Measurements from ENCODE around the gene SPRY4.

DNA sequence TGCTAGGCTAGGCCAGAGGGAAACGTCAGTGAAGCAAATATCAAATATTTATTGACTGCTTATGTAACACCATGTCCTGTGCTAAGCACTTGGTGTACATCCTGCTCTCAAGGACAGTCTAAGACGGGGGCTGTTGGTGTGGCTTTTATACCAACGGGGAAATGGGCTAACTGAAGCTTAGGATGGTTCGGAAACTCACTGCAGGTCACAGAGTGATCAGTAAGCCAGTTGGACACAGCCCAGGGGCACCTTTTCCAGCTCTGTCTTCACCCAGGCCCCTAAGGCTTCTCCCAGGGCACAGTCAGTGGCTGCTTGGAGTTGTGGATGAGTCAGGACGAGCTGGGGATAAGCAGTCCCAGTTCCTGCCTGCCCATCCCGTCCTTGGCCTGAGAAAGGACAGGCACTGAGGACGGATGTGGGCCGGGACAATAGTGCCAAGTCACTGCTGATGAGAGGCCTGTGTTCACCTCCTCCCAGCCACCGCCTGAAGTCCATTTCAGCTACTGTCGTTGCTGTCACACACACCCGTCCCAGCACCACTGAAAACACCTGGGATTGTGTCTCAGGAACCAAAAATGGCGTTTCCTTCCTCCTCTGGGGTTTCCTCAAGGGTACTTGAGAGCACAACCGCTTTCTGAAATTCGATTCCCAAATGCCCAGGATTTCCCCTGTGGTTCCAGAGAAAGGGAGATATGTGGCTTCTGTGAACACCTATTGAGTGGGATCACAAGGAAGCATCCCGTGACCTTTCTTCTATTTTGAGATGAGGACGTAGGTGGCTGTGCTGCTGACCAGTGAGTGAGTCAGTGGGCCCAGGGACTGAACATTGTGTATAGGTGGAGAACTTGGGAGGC, 17.5 kb upstream of the SPRY4 start:
- TF ChIP-seq EZH2 (IDR thresholded peaks at IDR 0.05; ENCODE audit: insufficient read depth, poor library complexity, severe bottlenecking) = no peak
- no peak for TF ChIP-seq EZH2phosphoT487 (IDR thresholded peaks at IDR 0.05; ENCODE audit: insufficient read depth, low read depth)

All from GM23248 (cell line).